Mesodermal cell (in vitro differentiated cells): Measurements from ENCODE around the gene OSBPL10.

Experiments used
- H3K27ac ChIP-seq: 2 replicates; pipeline ENCODE4 v1.7.0; 2013; ENCODE audit warnings: mild to moderate bottlenecking, low read depth, low read length, moderate library complexity; ENCODE audit not compliant: severe bottlenecking
- H3K36me3 ChIP-seq: 2 replicates; pipeline ENCODE4 v1.7.1; 2013; ENCODE audit warnings: mild to moderate bottlenecking, low read length, moderate library complexity; ENCODE audit not compliant: control insufficient read depth, insufficient read depth
- H3K4me1 ChIP-seq: one replicate; pipeline ENCODE4 v1.7.1; 2013; ENCODE audit warnings: mild to moderate bottlenecking, low read length; ENCODE audit not compliant: insufficient read depth, control insufficient read depth, poor library complexity, severe bottlenecking
- H3K4me3 ChIP-seq: 2 replicates; pipeline ENCODE4 v1.7.0; 2013; ENCODE audit warnings: low read length, control low read depth, mild to moderate bottlenecking; ENCODE audit not compliant: insufficient read depth, poor library complexity, severe bottlenecking; ENCODE audit errors: extremely low read depth
- H3K9me3 ChIP-seq: 2 replicates; pipeline ENCODE4 v1.7.1; 2013; ENCODE audit warnings: mild to moderate bottlenecking, low read length, moderate library complexity; ENCODE audit not compliant: control insufficient read depth
- WGBS, 2 experiments: methylation state at CpG; one replicate each; pipeline ENCODE4 v1.1.5; 2013; ENCODE audit warnings: missing lambda C conversion rate in 2 of 2; ENCODE audit not compliant: insufficient coverage in 2 of 2; 5-methylcytosine and 5-hydroxymethylcytosine counted together

OSBPL10 gene

GRCh38 chr3:31891876-31892455 lies 89.1 kb downstream of the OSBPL10 start:
- Histone ChIP-seq H3K4me3 (no peak overlapping the region), H3K27ac (no peak overlapping the region), H3K9me3 (no peaks in the 10 kb centered on the region), H3K36me3 (no peaks in the 10 kb centered on the region), H3K4me1 (peaks cover 13% of the 10 kb centered on the region)
- WGBS, 2 experiments: 83 to 84% methylated on average over 5 to 6 of the region's 11 CpGs

GRCh38 chr3:31890742-31891469 lies 90.2 kb downstream of the OSBPL10 start:
- H3K4me1 ChIP-seq: peaks cover 13% of the 10 kb centered on the region
- H3K27ac ChIP-seq: no peak overlapping the region
- 93 to 100% methylated on average over 2 to 7 of the region's 8 CpGs for WGBS, 2 experiments
- H3K9me3 ChIP-seq: no peaks in the 10 kb centered on the region
- H3K36me3 ChIP-seq: no peaks in the 10 kb centered on the region
- no peak overlapping the region for H3K4me3 ChIP-seq

GRCh38 chr3:31890007-31890406 lies 91.1 kb downstream of the OSBPL10 start:
- H3K4me1 ChIP-seq: peaks cover 13% of the 10 kb centered on the region
- H3K4me3 ChIP-seq: no peak overlapping the region
- 82 to 89% methylated on average over 1 of the region's 2 CpGs for WGBS, 2 experiments
- no peak overlapping the region for H3K27ac ChIP-seq
- no peaks in the 10 kb centered on the region for H3K9me3 ChIP-seq
- H3K36me3 ChIP-seq: no peaks in the 10 kb centered on the region

- H3K27ac ChIP-seq: no peak overlapping the region
- whole genome bisulfite sequencing, 2 experiments: 78 to 86% methylated on average over 1 to 3 of the region's 3 CpGs
- no peak overlapping the region for H3K4me3 ChIP-seq
Measured at GRCh38 chr3:31885235-31885634, 95.8 kb downstream of the OSBPL10 start.

GRCh38 chr3:31884251-31884650 lies 96.8 kb downstream of the OSBPL10 start:
- no peak overlapping the region for H3K4me3 ChIP-seq
- H3K4me1 ChIP-seq: no peaks in the 10 kb centered on the region
- H3K9me3 ChIP-seq: no peaks in the 10 kb centered on the region
- no peaks in the 10 kb centered on the region for H3K36me3 ChIP-seq
- WGBS, 2 experiments: 82 to 100% methylated on average over 1 of the region's 1 CpG
- H3K27ac ChIP-seq: no peak overlapping the region

More at GRCh38 chr3:31885235-31885634, 95.8 kb downstream of the OSBPL10 start:
- no peaks in the 10 kb centered on the region for H3K4me1 ChIP-seq
- H3K36me3 ChIP-seq: no peaks in the 10 kb centered on the region
- no peaks in the 10 kb centered on the region for H3K9me3 ChIP-seq

- H3K36me3 ChIP-seq: no peaks in the 10 kb centered on the region
- WGBS, 2 experiments: 50 to 61% methylated on average over 2 to 3 of the region's 3 CpGs
- H3K9me3 ChIP-seq: no peaks in the 10 kb centered on the region
- H3K4me1 ChIP-seq: no peaks in the 10 kb centered on the region
- no peak overlapping the region for H3K27ac ChIP-seq
- no peak overlapping the region for H3K4me3 ChIP-seq
Measured at GRCh38 chr3:31882895-31883294, 98.2 kb downstream of the OSBPL10 start.

GRCh38 chr3:31882431-31882830 lies 98.6 kb downstream of the OSBPL10 start:
- no peak overlapping the region for H3K27ac ChIP-seq
- WGBS, 2 experiments: 83 to 85% methylated on average over 1 to 2 of the region's 4 CpGs
- no peaks in the 10 kb centered on the region for H3K9me3 ChIP-seq
- H3K4me1 ChIP-seq: no peaks in the 10 kb centered on the region
- no peak overlapping the region for H3K4me3 ChIP-seq
- H3K36me3 ChIP-seq: no peaks in the 10 kb centered on the region

GRCh38 chr3:31880482-31881078 lies 100.5 kb downstream of the OSBPL10 start:
- Histone ChIP-seq H3K27ac (no peak overlapping the region), H3K4me3 (no peak overlapping the region), H3K9me3 (no peaks in the 10 kb centered on the region), H3K36me3 (no peaks in the 10 kb centered on the region), H3K4me1 (peaks cover 7% of the 10 kb centered on the region)
- 63 to 68% methylated on average over 3 to 4 of the region's 4 CpGs for WGBS, 2 experiments

GRCh38 chr3:31880020-31880419 lies 101.0 kb downstream of the OSBPL10 start:
- Histone ChIP-seq H3K27ac (no peak overlapping the region), H3K4me1 (peaks cover 7% of the 10 kb centered on the region), H3K4me3 (no peak overlapping the region), H3K36me3 (no peaks in the 10 kb centered on the region), H3K9me3 (no peaks in the 10 kb centered on the region)
- 88 to 97% methylated on average over 3 of the region's 4 CpGs for WGBS, 2 experiments

GRCh38 chr3:31879365-31879764 lies 101.7 kb downstream of the OSBPL10 start:
- Histone ChIP-seq H3K4me3 (no peak overlapping the region), H3K9me3 (no peaks in the 10 kb centered on the region), H3K4me1 (peaks cover 7% of the 10 kb centered on the region), H3K36me3 (no peaks in the 10 kb centered on the region), H3K27ac (no peak overlapping the region)
- WGBS, 2 experiments: 82 to 100% methylated on average over 6 of the region's 6 CpGs
